ENCODE results near the gene HHATL.

The HHATL gene

DNA sequence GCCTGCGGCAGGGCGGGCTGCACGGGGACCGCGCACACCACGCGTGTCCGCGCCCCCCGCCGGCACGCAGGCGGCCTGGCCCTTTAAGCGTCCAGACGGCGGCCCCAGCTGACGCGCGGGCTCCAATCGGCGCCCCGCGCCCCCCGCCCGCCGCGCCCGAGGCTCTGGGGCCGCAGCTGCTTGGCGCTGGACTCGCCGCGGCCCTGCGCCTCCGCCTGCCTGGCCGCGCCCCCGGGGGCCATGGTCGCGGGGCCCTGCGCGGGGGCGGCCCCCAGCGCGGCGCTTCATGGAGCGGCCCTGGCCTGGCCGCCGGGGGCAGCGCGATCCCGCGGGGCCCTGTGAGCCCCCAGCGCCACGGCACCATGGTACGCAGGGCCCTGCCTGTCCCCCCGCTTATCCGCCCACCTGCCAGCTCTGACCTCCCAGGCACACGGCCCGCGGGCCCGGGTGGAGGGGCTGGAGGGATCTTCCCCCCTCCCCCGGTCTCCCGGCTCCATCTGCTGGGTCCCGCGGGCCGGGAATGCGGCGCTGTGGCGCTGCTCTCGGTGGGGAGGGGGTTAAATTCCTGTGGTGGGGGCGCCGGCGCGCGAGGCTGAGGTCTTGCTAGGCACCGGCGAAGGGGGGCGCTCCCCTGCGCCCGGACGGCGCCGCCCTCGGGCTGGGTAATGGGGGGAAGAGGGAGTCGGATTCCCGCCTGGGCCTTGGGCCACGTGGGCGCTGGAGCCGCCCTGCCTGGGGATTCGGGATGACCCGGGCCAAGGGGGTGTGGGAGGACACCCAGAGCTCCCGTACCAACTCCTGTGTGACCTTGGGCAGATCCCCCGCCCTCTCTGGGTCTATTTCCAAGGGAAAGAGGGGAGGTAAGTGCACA, 48.0 kb downstream of the HHATL start (continued):
- TF ChIP-seq ZBTB8A (tag by site-specific recombination; IDR thresholded peaks at IDR 0.05) (peak; percentile 96), ZNF791 (tag by site-specific recombination; IDR thresholded peaks at IDR 0.05) (no peak), SP3 (tag by site-specific recombination; IDR thresholded peaks at IDR 0.05) (peak; percentile 42), ZIC2 (tag by site-specific recombination; IDR thresholded peaks at IDR 0.05) (no peak), ZNF335 (tag by site-specific recombination; conservative IDR thresholded peaks at IDR 0.05) (peak; percentile 72), ZNF768 (tag by site-specific recombination; IDR thresholded peaks at IDR 0.05) (0 out of 2 replicates have a peak, but pooled peaks have one; percentile 61), KLF7 (tag by site-specific recombination; IDR thresholded peaks at IDR 0.05; ENCODE audit: borderline replicate concordance) (peak; percentile 32; the same call in 1 of the 2 replicates), ZNF223 (tag by site-specific recombination; IDR thresholded peaks at IDR 0.05) (peak; percentile 48; the same call in 1 of the 2 replicates), ZBTB20 (tag by site-specific recombination; IDR thresholded peaks at IDR 0.05) (0 out of 2 replicates have a peak, but pooled peaks have one; percentile 12), ZXDB (tag by site-specific recombination; IDR thresholded peaks at IDR 0.05) (peak; percentile 37), ZNF121 (tag by site-specific recombination; IDR thresholded peaks at IDR 0.05) (0 out of 2 replicates have a peak, but pooled peaks have one; percentile 8), KLF9 (tag by site-specific recombination; IDR thresholded peaks at IDR 0.05; ENCODE audit: low read depth) (peak; percentile 52), SP7 (tag by site-specific recombination; IDR thresholded peaks at IDR 0.05) (0 out of 2 replicates have a peak, but pooled peaks have one; percentile 38), WT1 (tag by site-specific recombination; IDR thresholded peaks at IDR 0.05) (peak; percentile 53; the same call in 1 of the 2 replicates), ZNF311 (tag by site-specific recombination; IDR thresholded peaks at IDR 0.05; ENCODE audit: borderline replicate concordance) (no peak), KLF10 (tag by site-specific recombination; IDR thresholded peaks at IDR 0.05) (0 out of 2 replicates have a peak, but pooled peaks have one; percentile 33), MZF1 (tag by site-specific recombination; IDR thresholded peaks at IDR 0.05; ENCODE audit: borderline replicate concordance) (no peak), KLF16 (tag by site-specific recombination; IDR thresholded peaks at IDR 0.05) (peak; percentile 45; the same call in 1 of the 2 replicates), GLIS1 (tag by site-specific recombination; IDR thresholded peaks at IDR 0.05) (peak; percentile 53)
- TF ChIP-seq, protein P1, sequence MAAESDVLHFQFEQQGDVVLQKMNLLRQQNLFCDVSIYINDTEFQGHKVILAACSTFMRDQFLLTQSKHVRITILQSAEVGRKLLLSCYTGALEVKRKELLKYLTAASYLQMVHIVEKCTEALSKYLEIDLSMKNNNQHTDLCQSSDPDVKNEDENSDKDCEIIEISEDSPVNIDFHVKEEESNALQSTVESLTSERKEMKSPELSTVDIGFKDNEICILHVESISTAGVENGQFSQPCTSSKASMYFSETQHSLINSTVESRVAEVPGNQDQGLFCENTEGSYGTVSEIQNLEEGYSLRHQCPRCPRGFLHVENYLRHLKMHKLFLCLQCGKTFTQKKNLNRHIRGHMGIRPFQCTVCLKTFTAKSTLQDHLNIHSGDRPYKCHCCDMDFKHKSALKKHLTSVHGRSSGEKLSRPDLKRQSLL (tag by site-specific recombination; IDR thresholded peaks at IDR 0.05), result peak; percentile 84
- TF ChIP-seq, protein P2, sequence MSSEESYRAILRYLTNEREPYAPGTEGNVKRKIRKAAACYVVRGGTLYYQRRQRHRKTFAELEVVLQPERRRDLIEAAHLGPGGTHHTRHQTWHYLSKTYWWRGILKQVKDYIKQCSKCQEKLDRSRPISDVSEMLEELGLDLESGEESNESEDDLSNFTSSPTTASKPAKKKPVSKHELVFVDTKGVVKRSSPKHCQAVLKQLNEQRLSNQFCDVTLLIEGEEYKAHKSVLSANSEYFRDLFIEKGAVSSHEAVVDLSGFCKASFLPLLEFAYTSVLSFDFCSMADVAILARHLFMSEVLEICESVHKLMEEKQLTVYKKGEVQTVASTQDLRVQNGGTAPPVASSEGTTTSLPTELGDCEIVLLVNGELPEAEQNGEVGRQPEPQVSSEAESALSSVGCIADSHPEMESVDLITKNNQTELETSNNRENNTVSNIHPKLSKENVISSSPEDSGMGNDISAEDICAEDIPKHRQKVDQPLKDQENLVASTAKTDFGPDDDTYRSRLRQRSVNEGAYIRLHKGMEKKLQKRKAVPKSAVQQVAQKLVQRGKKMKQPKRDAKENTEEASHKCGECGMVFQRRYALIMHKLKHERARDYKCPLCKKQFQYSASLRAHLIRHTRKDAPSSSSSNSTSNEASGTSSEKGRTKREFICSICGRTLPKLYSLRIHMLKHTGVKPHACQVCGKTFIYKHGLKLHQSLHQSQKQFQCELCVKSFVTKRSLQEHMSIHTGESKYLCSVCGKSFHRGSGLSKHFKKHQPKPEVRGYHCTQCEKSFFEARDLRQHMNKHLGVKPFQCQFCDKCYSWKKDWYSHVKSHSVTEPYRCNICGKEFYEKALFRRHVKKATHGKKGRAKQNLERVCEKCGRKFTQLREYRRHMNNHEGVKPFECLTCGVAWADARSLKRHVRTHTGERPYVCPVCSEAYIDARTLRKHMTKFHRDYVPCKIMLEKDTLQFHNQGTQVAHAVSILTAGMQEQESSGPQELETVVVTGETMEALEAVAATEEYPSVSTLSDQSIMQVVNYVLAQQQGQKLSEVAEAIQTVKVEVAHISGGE (tag by site-specific recombination; conservative IDR thresholded peaks at IDR 0.05; ENCODE audit: low read depth), result no peak
- TF ChIP-seq, protein P3, sequence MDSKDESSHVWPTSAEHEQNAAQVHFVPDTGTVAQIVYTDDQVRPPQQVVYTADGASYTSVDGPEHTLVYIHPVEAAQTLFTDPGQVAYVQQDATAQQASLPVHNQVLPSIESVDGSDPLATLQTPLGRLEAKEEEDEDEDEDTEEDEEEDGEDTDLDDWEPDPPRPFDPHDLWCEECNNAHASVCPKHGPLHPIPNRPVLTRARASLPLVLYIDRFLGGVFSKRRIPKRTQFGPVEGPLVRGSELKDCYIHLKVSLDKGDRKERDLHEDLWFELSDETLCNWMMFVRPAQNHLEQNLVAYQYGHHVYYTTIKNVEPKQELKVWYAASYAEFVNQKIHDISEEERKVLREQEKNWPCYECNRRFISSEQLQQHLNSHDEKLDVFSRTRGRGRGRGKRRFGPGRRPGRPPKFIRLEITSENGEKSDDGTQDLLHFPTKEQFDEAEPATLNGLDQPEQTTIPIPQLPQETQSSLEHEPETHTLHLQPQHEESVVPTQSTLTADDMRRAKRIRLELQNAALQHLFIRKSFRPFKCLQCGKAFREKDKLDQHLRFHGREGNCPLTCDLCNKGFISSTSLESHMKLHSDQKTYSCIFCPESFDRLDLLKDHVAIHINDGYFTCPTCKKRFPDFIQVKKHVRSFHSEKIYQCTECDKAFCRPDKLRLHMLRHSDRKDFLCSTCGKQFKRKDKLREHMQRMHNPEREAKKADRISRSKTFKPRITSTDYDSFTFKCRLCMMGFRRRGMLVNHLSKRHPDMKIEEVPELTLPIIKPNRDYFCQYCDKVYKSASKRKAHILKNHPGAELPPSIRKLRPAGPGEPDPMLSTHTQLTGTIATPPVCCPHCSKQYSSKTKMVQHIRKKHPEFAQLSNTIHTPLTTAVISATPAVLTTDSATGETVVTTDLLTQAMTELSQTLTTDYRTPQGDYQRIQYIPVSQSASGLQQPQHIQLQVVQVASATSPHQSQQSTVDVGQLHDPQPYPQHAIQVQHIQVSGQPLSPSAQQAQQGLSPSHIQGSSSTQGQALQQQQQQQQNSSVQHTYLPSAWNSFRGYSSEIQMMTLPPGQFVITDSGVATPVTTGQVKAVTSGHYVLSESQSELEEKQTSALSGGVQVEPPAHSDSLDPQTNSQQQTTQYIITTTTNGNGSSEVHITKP (tag by site-specific recombination; IDR thresholded peaks at IDR 0.05), result 0 out of 2 replicates have a peak, but pooled peaks have one; percentile 6
- TF ChIP-seq, protein P4, sequence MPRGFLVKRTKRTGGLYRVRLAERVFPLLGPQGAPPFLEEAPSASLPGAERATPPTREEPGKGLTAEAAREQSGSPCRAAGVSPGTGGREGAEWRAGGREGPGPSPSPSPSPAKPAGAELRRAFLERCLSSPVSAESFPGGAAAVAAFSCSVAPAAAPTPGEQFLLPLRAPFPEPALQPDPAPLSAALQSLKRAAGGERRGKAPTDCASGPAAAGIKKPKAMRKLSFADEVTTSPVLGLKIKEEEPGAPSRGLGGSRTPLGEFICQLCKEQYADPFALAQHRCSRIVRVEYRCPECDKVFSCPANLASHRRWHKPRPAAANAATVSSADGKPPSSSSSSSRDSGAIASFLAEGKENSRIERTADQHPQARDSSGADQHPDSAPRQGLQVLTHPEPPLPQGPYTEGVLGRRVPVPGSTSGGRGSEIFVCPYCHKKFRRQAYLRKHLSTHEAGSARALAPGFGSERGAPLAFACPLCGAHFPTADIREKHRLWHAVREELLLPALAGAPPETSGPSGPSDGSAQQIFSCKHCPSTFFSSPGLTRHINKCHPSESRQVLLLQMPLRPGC (tag by site-specific recombination; IDR thresholded peaks at IDR 0.05), result peak; percentile 35; the same call in 1 of the 2 replicates
- TF ChIP-seq, protein P5, sequence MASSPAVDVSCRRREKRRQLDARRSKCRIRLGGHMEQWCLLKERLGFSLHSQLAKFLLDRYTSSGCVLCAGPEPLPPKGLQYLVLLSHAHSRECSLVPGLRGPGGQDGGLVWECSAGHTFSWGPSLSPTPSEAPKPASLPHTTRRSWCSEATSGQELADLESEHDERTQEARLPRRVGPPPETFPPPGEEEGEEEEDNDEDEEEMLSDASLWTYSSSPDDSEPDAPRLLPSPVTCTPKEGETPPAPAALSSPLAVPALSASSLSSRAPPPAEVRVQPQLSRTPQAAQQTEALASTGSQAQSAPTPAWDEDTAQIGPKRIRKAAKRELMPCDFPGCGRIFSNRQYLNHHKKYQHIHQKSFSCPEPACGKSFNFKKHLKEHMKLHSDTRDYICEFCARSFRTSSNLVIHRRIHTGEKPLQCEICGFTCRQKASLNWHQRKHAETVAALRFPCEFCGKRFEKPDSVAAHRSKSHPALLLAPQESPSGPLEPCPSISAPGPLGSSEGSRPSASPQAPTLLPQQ (tag by site-specific recombination; IDR thresholded peaks at IDR 0.05), result peak; percentile 61
- TF ChIP-seq, protein P6, sequence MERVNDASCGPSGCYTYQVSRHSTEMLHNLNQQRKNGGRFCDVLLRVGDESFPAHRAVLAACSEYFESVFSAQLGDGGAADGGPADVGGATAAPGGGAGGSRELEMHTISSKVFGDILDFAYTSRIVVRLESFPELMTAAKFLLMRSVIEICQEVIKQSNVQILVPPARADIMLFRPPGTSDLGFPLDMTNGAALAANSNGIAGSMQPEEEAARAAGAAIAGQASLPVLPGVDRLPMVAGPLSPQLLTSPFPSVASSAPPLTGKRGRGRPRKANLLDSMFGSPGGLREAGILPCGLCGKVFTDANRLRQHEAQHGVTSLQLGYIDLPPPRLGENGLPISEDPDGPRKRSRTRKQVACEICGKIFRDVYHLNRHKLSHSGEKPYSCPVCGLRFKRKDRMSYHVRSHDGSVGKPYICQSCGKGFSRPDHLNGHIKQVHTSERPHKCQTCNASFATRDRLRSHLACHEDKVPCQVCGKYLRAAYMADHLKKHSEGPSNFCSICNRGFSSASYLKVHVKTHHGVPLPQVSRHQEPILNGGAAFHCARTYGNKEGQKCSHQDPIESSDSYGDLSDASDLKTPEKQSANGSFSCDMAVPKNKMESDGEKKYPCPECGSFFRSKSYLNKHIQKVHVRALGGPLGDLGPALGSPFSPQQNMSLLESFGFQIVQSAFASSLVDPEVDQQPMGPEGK (tag by site-specific recombination; IDR thresholded peaks at IDR 0.05), result peak; percentile 82
